Measurements from ENCODE around the gene MROH2A.

The MROH2A gene

DNA sequence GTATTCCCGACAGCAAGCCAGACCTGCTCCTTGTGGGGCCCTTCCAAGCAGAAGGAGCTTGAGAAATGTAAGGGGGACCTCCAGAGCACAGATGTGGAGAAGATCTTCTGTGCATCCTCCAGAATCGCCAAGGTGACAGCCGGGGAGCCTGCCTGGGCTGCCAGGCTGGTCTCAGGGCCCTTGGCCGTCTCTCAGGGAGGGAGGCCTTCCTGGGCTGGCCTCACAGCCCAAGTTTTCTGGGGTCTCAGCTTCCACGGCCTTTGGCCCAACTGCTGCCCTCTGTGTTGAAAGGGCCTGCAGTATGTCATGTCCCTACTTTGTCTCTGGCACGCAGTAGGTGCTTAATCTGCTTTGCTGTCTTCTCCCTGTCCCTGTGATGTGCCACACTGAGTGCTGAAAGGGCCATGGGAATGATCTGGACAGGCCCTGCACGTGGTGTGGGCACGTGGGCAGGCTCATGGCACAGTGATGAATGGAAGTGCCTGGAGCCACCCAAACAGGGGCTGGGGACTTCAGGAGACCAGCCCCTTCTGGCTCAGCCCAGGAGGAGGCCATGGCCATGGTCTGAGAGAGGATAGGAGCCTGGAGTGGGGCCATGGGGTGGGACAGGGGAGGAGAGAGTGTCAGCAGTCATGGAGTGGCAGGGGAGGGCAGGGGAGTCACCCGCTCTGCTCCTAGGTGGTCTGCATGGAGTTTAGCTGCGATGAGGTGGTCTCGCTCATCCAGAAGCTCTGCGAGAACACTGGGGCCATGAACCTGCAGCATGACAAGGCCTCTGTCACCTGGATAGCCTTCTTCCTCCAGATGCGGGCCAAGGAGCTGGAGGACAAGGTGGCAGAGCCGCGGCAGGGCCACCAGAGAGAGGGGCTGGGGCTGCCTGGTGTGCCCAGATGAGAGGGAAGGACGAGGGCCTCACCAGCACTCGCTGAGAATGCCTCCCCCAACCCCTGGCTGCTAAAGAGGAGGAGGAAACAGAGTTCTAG is 40.8 kb downstream of the MROH2A start:
- no peak for DNase-seq

DNA sequence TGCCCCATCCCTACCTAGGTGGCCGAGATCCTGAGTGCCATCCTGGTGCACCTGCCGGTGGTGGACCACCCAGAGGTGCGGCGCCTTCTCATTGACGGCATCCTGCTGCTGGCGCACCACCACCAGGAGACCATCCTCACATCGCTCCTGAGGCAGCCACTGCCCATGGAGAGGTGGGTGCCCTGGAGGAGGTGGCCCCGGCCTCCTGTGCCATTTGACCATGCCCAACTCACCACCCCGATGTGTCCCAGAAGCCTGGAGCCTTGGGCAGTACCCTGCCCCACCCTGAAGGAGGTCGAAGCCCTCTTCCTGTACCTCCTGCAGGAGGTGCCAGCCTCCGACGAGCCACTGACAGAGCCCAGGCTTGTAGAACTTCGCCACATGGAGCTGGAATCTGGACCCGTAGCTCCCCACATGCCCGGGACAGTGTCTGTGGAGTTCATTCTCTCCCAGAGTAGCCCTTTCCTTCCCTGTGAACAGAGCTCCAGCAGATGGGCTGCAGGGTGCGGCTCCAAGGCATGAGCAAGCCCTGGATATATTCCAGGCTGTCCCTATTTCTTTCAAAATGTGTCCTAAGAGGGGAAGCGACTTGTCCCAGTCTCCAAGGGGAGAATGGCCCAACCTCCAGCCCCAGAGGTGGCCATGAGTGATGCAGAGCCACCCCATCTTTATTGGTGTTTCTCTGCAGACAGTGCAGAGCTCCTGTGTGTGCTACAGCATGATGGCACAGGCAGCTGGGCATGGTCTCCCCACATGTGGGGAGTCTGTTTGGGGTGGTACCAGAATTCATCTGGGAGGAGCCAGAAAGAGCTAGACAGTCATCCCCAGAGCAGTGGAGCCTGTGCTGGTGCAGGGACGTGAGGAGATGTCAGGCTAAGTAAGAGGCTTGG is 42.0 kb downstream of the MROH2A start:
- no peak for DNase-seq

DNA sequence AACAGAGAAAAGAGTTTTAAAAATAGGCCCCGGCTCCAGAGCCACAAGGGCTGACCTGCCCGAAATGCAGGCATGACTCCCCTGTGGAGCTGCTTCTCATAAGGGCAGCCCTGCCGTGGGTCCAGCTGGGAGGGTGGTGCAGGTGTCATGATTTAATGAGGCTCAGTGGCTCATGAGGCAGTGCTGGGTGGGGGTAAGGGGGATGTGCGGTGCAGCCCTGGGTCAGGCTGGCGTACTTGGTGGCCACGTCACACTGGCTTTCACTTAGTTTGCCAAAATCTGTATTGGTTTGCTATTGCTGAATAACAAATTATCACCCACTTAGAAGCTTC is 42.6 kb downstream of the MROH2A start:
- no peak for DNase-seq

DNA sequence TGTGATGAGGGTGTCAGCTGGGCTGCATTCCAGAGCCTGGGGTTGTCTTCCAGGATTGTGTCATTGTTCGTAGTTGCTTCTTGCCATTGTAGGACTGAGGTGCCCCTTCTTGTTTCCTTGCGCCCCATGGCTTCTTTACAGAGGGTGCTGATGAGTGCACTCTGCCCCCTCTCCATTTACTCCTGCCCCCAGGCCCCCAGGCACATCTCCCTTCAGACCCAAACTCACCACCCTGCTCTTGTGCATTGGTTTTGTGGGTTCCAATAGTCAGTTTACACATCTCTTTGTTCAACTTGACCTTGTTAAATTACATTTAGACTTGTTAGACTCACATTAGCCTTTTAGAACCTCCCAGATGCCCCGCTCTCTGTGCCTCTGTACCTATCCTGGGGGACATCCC is 43.1 kb downstream of the MROH2A start:
- no peak for DNase-seq

GRCh38 chr2:233821709-233822100 is 43.6 kb downstream of the MROH2A start:
- DNase-seq = no peak

- no peak for DNase-seq
Measured at GRCh38 chr2:233822101-233822771, 44.1 kb downstream of the MROH2A start.

DNA sequence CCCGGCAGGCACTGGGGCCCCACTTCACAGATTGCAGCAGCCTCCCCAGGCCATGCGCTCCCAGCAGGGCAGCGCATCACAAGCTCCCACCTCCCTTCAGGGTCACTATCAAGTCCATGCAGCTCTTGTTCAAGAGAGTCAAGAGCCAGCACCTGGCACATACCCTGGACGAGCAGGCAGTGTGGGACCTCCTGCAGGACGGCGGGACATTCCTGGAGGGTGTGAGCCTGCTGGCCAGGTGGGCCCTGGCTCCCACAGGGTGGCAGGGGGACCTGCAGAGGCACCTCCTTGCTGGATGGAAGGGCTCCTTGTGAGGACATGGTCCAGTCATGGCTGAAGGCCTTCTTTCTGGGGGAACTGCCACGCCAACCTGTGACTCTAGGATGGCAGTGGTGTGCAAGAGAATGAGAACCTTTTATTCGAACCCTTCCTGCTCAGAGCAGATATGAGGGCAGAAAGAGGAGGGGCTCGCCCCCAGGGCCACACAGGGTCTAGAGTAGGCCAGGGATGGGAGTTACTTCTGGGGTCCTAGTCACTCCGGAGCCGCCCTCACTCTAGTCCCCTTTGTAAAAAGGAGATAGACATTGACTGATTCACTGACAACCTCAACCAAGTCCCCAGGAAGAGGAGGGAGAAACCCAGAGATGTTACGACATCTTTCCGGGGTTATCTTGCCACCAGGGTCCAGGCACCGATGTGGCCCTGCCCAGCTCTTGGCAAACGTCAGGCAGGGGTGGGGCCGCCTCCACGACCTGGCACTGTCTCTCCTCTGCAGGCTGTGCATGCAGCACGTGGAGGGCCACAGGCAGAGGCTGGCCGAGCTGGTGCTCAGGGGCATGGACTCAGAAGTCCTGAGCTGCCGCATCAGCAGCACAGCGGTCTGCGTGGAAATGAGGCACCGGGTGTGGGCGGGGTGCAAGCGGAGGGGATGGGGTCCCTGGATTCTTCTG is 44.9 kb downstream of the MROH2A start:
- no peak for DNase-seq

DNA sequence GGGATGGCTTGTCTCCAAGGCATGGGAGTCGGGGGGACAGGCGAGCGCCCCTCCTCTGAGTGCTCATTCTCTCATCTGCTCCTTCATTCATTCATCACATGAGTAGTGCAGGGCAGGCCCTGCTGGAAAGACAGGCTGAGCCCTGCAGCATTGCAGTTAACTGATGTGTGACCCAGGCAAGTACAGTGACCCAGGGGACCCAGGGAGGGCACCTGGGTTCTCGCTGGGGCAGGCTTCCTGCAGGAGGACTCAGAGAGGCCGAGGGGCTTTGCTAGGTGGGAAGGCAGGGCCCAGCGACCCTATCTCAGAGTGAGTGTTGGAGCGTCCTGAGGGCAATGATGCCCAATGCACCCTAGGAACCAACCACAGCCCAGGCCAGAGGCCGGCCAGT is 45.6 kb downstream of the MROH2A start:
- no peak for DNase-seq

DNA sequence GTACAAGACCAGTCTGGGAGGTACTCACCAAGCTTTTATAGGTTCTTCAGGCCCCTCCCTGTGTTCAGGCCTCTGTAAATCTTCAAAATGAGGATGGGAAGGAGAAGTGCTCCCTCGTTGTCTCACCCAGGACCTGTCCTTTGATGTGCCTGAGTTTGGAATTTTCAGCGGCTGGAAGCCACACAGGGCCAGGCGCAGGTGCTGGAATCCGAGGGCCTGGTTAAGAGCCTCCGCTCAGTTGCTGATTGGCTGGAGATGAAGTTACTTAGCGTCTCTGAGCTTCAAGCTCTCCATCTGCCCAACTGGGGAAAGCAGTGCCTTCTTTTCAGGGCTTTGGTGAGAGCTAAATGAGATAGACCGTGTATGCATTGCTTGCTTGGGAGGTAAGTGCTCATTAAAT is 46.2 kb downstream of the MROH2A start:
- no peak for DNase-seq

DNA sequence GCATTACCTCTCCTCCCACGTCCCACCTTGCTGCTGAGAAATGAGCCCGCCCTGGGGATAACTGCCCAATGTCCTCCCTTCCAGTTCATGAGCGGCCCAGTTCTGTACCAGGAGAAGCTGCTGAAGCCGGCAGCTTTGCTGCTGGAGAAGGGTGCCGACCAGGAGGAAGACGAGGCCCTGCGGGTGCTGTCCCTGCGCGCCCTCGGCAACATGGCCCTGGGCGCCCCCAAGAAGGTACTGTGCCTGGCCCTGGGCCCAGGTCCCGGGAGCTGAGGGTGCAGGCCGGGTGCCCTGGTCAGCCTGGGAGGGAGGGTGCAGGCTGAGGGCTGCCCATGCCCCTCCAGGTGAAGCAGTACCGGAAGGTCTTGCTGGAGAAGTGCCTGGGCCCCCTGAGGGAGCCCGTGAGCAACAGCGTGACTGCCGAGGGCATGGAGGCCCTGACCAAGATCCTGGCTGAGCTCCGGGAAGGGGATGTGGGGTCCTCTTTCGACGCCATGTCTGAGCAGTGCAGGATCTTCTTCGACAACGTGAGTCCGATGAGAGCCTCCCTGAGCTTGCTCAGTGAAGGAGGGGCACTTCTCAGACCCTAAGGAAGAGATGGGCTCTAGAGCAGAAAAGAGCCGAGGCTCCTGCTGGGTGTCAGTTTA is 50.5 kb downstream of the MROH2A start:
- DNase-seq = no peak

- no peak for DNase-seq
Measured at GRCh38 chr2:233829193-233830110, 51.3 kb downstream of the MROH2A start.

DNA sequence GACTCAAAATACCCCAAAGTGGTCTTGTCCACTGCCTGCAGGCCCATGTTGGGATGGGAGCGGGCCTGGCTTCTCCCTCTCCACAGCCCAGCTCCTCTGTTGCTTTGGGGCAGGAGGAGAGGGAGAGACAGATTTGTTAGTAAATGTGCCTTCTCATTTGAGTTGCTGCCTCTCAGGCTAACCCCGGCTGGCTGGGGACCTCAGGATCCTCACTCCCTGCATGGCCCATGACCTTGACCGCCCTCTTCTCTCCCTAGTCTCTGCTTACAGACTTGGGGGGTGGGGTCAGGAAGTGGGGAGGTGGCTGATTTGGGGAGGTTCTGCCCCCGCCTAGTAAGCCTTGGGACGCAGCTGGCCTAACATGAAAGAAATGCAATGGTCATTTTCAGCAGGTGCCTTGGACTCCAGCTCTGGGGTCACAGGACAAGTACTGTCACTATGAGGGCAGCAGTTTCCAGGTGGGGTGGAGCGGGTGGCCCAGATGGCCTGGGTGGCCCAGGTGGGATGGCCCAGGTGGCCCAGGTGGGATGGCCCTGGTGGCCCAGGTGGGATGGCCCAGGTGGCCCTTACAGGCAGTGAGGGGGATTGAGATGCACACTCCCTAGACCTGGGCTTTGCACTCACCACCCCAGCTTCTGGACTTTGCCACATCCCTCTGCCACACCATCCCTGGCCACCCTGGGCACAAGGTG is 52.1 kb downstream of the MROH2A start:
- DNase-seq = no peak

GRCh38 chr2:233831011-233831721 is 53.0 kb downstream of the MROH2A start:
- DNase-seq = no peak

GRCh38 chr2:233831861-233832260 is 53.7 kb downstream of the MROH2A start:
- DNase-seq = no peak

DNA sequence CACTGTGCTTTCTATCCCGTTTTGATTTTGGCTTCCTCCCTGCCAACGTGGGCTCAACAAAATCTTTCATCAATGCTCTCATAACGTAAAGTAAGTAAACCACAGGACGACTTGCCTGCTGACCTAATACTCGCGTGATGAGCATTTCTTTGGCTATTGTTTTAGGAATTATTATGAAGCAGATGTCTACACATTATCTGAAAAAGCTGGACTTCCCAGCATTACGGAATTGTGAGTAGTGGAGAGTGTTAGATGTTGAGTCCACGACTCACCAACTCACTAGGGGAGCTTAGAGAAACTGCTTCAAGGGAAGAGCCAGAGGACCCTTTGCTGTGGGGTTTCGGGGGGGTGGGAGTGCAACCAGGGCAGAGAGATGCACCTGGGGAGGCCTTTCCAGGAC is 54.3 kb downstream of the MROH2A start:
- DNase-seq = no peak

DNA sequence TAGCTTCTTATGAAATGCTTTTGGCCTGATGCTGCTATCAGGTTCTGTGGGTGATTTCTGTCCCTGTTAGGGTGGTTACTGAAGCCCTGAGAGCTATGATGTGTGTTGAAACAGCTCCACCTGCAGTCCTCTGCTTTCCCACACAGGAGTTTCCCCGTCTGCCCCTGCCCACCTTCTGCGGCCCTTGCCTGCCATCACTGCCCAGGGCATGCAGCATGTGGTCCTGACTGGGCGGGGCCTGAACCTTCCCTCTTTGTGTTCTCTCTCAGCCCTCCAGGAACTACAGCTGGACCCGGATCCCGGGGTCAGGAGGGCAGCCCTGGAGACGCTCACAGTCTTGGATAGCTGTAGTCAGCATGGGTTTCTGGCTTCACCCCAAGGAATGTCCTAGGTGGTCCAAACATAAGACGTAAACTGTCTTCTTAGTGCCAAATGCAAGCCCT is 54.8 kb downstream of the MROH2A start:
- DNase-seq = no peak

- no peak for DNase-seq
Measured at GRCh38 chr2:233833345-233833744, 55.2 kb downstream of the MROH2A start.

GRCh38 chr2:233835230-233836186 is 57.4 kb downstream of the MROH2A start:
- DNase-seq = no peak

Data from central memory CD4-positive, alpha-beta T cell (primary cell).